Retinal pigment epithelial cell (primary cell): ENCODE measurements around the gene GFRAL.

Experiments used
- DNase-seq: peaks from one replicate; pipeline ENCODE4 v3.0.0-alpha.2; 2010; ENCODE audit warnings: low read depth
- H3K4me3 ChIP-seq: 2 replicates; pipeline ENCODE4 v1.5.1; 2011; ENCODE audit warnings: mild to moderate bottlenecking, low read length, control low read depth, moderate library complexity
- CTCF ChIP-seq: conservative IDR thresholded peaks from 2 replicates; pipeline ENCODE4 v1.5.1; 2011; ENCODE audit warnings: low read depth, low read length, control low read depth, inconsistent platforms

GFRAL gene

GRCh38 chr6:55299286-55299985, 27.8 kb upstream of the GFRAL start:
- TF ChIP-seq CTCF: no peak
- DNase-seq: no peak
- H3K4me3 ChIP-seq: no peak overlapping the region

- no peak for DNase-seq
- H3K4me3 ChIP-seq: no peak overlapping the region
- TF ChIP-seq CTCF: no peak
Observed at GRCh38 chr6:55304747-55305146, 22.5 kb upstream of the GFRAL start.

- no peak overlapping the region for H3K4me3 ChIP-seq
- DNase-seq: peak; percentile 13
- TF ChIP-seq CTCF: no peak
Observed at GRCh38 chr6:55319961-55320695, 7.1 kb upstream of the GFRAL start.

GRCh38 chr6:55320696-55321086, 6.6 kb upstream of the GFRAL start:
- TF ChIP-seq CTCF: peak; percentile 21

GRCh38 chr6:55377150-55377549, 49.9 kb downstream of the GFRAL start:
- no peak overlapping the region for H3K4me3 ChIP-seq
- no peak for DNase-seq
- no peak for TF ChIP-seq CTCF

More at GRCh38 chr6:55320696-55321086, 6.6 kb upstream of the GFRAL start:
- no peak for DNase-seq
- no peak overlapping the region for H3K4me3 ChIP-seq

- TF ChIP-seq CTCF: no peak
- no peak overlapping the region for H3K4me3 ChIP-seq
- DNase-seq: peak; percentile 26
Observed at GRCh38 chr6:55379471-55379870, 52.2 kb downstream of the GFRAL start.

DNA sequence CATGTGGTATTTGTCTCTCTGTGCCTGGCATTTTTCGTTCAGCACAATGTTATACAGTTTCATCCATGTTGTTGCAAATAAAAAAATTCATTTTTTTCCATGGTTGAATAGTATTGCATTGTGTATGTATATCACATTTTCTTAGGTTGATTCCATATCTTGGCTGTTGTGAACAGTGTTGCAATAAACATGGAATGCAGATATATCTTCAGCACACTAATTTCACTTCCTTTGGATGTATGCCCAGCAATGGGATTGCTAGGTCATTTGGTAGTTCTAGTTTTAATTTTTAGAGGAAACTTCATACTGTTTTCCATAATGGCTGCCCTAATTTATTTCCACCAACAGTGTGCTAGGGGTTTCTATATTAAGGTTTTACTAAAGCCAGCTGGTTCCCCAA, 52.6 kb downstream of the GFRAL start:
- H3K4me3 ChIP-seq: no peak overlapping the region
- no peak for TF ChIP-seq CTCF
- DNase-seq: peak; percentile 35
